Endothelial cell of umbilical vein (primary cell): Measurements from ENCODE around the gene ZNF609. TPM values are rescaled to one million over a fixed set of nuclear protein-coding genes. Genes with fewer than 3 reads are reported as not detected.

ENCODE experiments used
- BruUV-seq: library from RNA; stranded (reverse); fragments of 400-500 nt; replicated peaks from 2 replicates; lab custom pipeline; 2021; lab: Mats Ljungman, UMichigan
- CTCF ChIA-PET: fragments of 300-600, 350-600 bp; sonication (Branson Sonifier 250); formaldehyde crosslinking; loops from one replicate; lab custom pipeline; 2021; ENCODE audit warnings: antibody characterized with exemption, inconsistent platforms; lab: Charles Lee
- POLR2A ChIA-PET: fragments of 300-600, 350-600 bp; sonication (Branson Sonifier 250); formaldehyde crosslinking; loops from one replicate; lab custom pipeline; 2021; ENCODE audit warnings: antibody characterized with exemption, inconsistent platforms; lab: Charles Lee
- DNase-seq: peaks from one replicate; pipeline ENCODE4 v3.0.0-alpha.2; 2011; ENCODE audit warnings: low read depth, low spot score
- FAIRE-seq: peaks from 2 replicates; lab custom pipeline; 2011; peaks lifted over from hg19 to GRCh38; lab: Jason Lieb, UNC
- H2AFZ ChIP-seq: 2 replicates; pipeline ENCODE4 v1.6.0; 2012; ENCODE audit warnings: low read depth, low read length, control low read depth, inconsistent platforms
- H3K27ac ChIP-seq: 2 replicates; pipeline ENCODE4 v1.5.1; 2011; ENCODE audit warnings: low read depth, mild to moderate bottlenecking, control low read depth, low read length, moderate library complexity; ENCODE audit not compliant: insufficient read depth
- H3K27me3 ChIP-seq, 2 experiments: 2 replicates each; pipeline versions ENCODE4 v1.6.0 to v1.6.1; 2011; ENCODE audit warnings: low read length in 2 of 2, mixed read lengths in 1 of 2; ENCODE audit not compliant: control insufficient read depth in 2 of 2, insufficient read depth in 2 of 2
- H3K36me3 ChIP-seq, 2 experiments: 2 replicates in 1 of 2; 3 replicates in 1 of 2; pipeline ENCODE4 v1.5.1; 2011; ENCODE audit warnings: low read length in 2 of 2, mild to moderate bottlenecking in 1 of 2, moderate library complexity in 1 of 2; ENCODE audit not compliant: control insufficient read depth in 2 of 2, insufficient read depth in 2 of 2; ENCODE audit errors: extremely low read depth in 1 of 2
- H3K4me1 ChIP-seq: 3 replicates; pipeline ENCODE4 v1.5.1; 2011; ENCODE audit warnings: mild to moderate bottlenecking, low read length; ENCODE audit not compliant: control insufficient read depth, insufficient read depth; ENCODE audit errors: extremely low read depth
- H3K4me2 ChIP-seq: 2 replicates; pipeline ENCODE4 v1.6.1; 2011; ENCODE audit warnings: low read length, control low read depth, mixed read lengths; ENCODE audit not compliant: insufficient read depth
- H3K4me3 ChIP-seq, 3 experiments: fragments of 200-600 bp in 1 of 3; sonication (generic), shearing (Covaris generic) in 1 of 3; replicated peaks in 1 of 3; 2 replicates each; pipeline ENCODE4 v1.5.1; 2011 to 2016; ENCODE audit warnings: control low read depth in 3 of 3, low read length in 3 of 3, mild to moderate bottlenecking in 2 of 3, inconsistent platforms in 1 of 3, low read depth in 1 of 3, moderate library complexity in 1 of 3; ENCODE audit not compliant: insufficient read depth in 1 of 3
- H3K79me2 ChIP-seq: 2 replicates; pipeline ENCODE4 v1.6.0; 2012; ENCODE audit warnings: low read length, inconsistent platforms; ENCODE audit not compliant: control insufficient read depth, insufficient read depth
- H3K9ac ChIP-seq: replicated peaks from 2 replicates; pipeline ENCODE3; 2011; ENCODE audit warnings: low read length, control low read depth; ENCODE audit not compliant: insufficient read depth; ENCODE audit errors: extremely low read depth
- H3K9me1 ChIP-seq: replicated peaks from 3 replicates; pipeline ENCODE4 v1.6.0; 2011; ENCODE audit warnings: mild to moderate bottlenecking, low read length; ENCODE audit not compliant: control insufficient read depth, insufficient read depth; ENCODE audit errors: extremely low read depth
- H3K9me3 ChIP-seq: replicated peaks from 2 replicates; pipeline ENCODE4 v1.5.1; 2012; ENCODE audit warnings: low read length, inconsistent platforms; ENCODE audit not compliant: control insufficient read depth, insufficient read depth
- H4K20me1 ChIP-seq: replicated peaks from 2 replicates; pipeline ENCODE3; 2011; ENCODE audit warnings: mild to moderate bottlenecking, low read length; ENCODE audit not compliant: control insufficient read depth, insufficient read depth; ENCODE audit errors: extremely low read depth
- CTCF ChIP-seq, 2 donors: IDR thresholded peaks; 1 replicate in 1 of 2; 2 replicates in 1 of 2; pipeline ENCODE4 v1.5.1; 2011; ENCODE audit warnings: low read length in 2 of 2, mild to moderate bottlenecking in 2 of 2, moderate library complexity in 2 of 2, control low read depth in 1 of 2, inconsistent platforms in 1 of 2, low read depth in 1 of 2; ENCODE audit not compliant: insufficient read depth in 1 of 2; ENCODE audit errors: extremely low read depth in 1 of 2
- EZH2 ChIP-seq: IDR thresholded peaks from 2 replicates; pipeline ENCODE4 v1.6.1; 2012; ENCODE audit warnings: borderline replicate concordance, low read depth, mild to moderate bottlenecking, moderate library complexity, low read length, inconsistent platforms; ENCODE audit not compliant: severe bottlenecking
- FOS ChIP-seq: IDR thresholded peaks from 2 replicates; pipeline ENCODE4 v1.6.1; 2011; ENCODE audit warnings: mild to moderate bottlenecking, low read length, moderate library complexity, borderline replicate concordance; ENCODE audit not compliant: insufficient read depth
- GATA2 ChIP-seq: IDR thresholded peaks from 2 replicates; pipeline ENCODE4 v1.7.0; 2011; ENCODE audit warnings: low read depth, mild to moderate bottlenecking, moderate library complexity, mixed read lengths, low read length; ENCODE audit not compliant: insufficient read length, insufficient read depth
- JUN ChIP-seq: IDR thresholded peaks from 2 replicates; pipeline ENCODE4 v1.6.1; 2011; ENCODE audit warnings: borderline replicate concordance, low read depth; ENCODE audit not compliant: insufficient read length, insufficient read depth
- MAX ChIP-seq: IDR thresholded peaks from 2 replicates; pipeline ENCODE4 v1.6.1; 2011; ENCODE audit not compliant: insufficient read depth, insufficient read length
- MYC ChIP-seq: IDR thresholded peaks from one replicate; pipeline ENCODE4 v1.6.1; 2011; ENCODE audit warnings: mild to moderate bottlenecking, low read depth, low read length
- POLR2A ChIP-seq: IDR thresholded peaks from 2 replicates; pipeline ENCODE4 v1.6.1; 2012; ENCODE audit warnings: low read depth, mild to moderate bottlenecking, control low read depth, low read length
- POLR2AphosphoS5 ChIP-seq: IDR thresholded peaks from 2 replicates; pipeline ENCODE4 v1.6.1; 2012; ENCODE audit warnings: low read depth, mild to moderate bottlenecking, control low read depth, low read length, moderate library complexity; ENCODE audit not compliant: insufficient read depth
- dilution Hi-C: fragments of 300-500 bp; cut with MboI; formaldehyde crosslinking; loops from one replicate; pipeline ENCODE4 v1.15.0; 2019; ENCODE audit warnings: low sequenced_read_pairs; ENCODE audit not compliant: extremely low pct_ligation_motif_present
- intact Hi-C: fragments of 100-400 bp; cut with micrococcal nuclease; formaldehyde crosslinking; loops from one replicate; pipeline ENCODE4 v1.10.0; 2022
- polyA plus RNA-seq, 4 experiments: library from polyadenylated mRNA; depleted of rRNA in 3 of 4; stranded (reverse) in 3 of 4; unstranded in 1 of 4; fragments of >200 nt; gene quantifications; 2 replicates each; pipeline versions ENCODE4 v1.2.1 to v1.2.3, GENCODE V29; 2011 to 2012; ENCODE audit warnings: missing spikeins in 1 of 4
- total RNA-seq: library from RNA; stranded (reverse); gene quantifications from 2 replicates; pipeline ENCODE4 v1.2.3, GENCODE V29; 2021

The ZNF609 gene
- total and polyA plus RNA-seq, 2 donors (not counting 3 experiments of a cell fraction or from before 2014, with no cell fraction given), result 18.2 to 49.6 TPM

GRCh38 chr15:64618138-64618537 is 157.8 kb downstream of the ZNF609 start:
- no peak overlapping the region for H3K4me3 ChIP-seq
- no peak overlapping the region for H3K27ac ChIP-seq
- peaks cover 8% of the 10 kb centered on the region for H4K20me1 ChIP-seq
- ChIA-PET POLR2A (no interaction called here), CTCF (no interaction called here)
- no peaks in the 10 kb centered on the region for H3K36me3 ChIP-seq
- intact Hi-C loops (no loop called here), dilution Hi-C loops (no loop called here)
- no peak overlapping the region for H3K9ac ChIP-seq
- no peaks in the 10 kb centered on the region for H3K9me1 ChIP-seq
- DNase-seq (no peak), FAIRE-seq (no peak)
- peaks cover 61% of the 10 kb centered on the region for H3K79me2 ChIP-seq
- H3K4me2 ChIP-seq, result no peak overlapping the region
- H3K9me3 ChIP-seq, result no peaks in the 10 kb centered on the region
- H2AFZ ChIP-seq, result no peak overlapping the region
- H3K27me3 ChIP-seq, result no peaks in the 10 kb centered on the region
- TF ChIP-seq GATA2 (no peak), POLR2A (no peak), POLR2AphosphoS5 (no peak), CTCF (IDR thresholded peaks at IDR 0.05; ENCODE audit: extremely low read depth in 1 of 2, insufficient read depth in 1 of 2, low read depth in 1 of 2, low read length in 2 of 2) (no peak), EZH2 (no peak), JUN (no peak), FOS (no peak), MAX (no peak), MYC (no peak)
- no TSS peak for BruUV-seq
- H3K4me1 ChIP-seq, result no peaks in the 10 kb centered on the region
